T-helper 2 cell (primary cell): Measurements from ENCODE around the gene CSTF3.
"Not testable (repeated sequence)": the region's sequence is repeated elsewhere in the genome, so short reads cannot be mapped to it uniquely, and the experiment has no call there.

Experiments
- DNase-seq, 5 experiments: peaks; one replicate each; pipeline versions ENCODE4 v3.0.0 to v3.0.0-alpha.2; 2012 to 2022
- total RNA-seq, 2 donors: gene quantifications; one replicate each; lab custom pipeline; 2026; lab: John Stamatoyannopoulos, UW

CSTF3 gene
- 10.3 to 21.6 reads per million in 2 donors for total RNA-seq

DNA sequence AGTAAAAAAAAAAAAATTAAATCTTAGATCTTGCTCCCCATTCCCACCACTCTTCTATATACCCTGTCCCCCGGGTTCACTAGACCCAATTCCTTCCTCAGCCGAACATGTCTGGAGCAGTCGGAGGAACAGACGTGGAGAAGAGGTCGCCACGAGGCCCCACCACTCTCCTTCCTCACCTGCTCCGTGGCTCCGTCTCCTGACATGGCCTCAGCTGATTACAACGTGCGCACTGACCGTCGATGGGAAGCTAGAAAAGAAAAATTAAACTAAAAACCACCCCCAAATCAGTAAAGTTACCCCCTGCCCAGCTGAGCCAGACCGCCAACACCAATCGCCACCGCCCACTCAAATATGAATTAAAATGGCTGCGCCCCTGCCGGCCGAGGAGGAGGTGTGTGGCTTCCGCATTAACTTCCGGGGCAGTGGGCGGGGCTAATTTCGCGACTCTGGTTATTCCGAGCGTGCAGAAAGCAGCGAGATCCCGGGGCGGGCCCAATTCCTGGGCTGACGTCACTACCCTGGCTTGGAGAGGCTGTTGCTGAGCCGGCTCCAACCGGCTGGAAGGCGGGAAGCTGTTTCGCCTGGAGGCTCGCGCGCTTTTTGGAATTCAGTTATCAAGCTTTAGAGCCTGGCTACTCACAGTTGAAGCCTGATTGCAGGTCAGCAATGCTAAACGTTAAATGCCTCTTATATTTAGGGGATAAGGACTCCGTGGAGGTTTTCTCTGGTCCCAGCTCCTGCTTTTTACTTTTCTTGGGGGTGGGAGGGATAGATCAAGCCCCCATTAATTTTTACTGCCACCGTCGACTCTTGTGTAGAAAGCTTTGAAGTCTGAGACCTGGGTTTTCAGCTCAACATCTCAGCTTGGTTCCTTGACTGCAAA is at the start of gene CSTF3:
Gene CSTF3, minus strand, starts transcription at position 361 of the 886 bp plus-strand sequence. Its CDS starts 155 bp downstream, at position 206.
- peak; percentile 89 to 95 (median 94) for DNase-seq

DNA sequence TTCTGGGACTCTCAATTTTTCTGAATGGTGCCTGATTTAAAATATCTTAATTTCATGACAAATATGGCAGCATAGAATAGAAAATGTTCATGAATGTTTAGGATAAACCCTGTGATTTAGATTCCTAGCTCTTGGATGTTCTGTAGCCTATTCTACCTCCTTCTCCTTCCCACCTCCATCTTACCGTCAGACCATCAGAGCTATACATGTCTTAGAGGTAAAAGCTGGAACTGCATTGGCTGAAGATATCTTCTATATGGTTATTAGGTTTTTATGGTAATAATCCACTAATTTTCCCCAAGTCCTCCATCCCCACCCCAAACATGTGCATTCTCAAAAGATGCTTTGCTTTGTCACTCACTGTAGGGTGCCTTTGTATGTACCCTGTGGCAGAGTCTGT is 46.9 kb upstream of the CSTF3 start:
- no peak for DNase-seq

DNA sequence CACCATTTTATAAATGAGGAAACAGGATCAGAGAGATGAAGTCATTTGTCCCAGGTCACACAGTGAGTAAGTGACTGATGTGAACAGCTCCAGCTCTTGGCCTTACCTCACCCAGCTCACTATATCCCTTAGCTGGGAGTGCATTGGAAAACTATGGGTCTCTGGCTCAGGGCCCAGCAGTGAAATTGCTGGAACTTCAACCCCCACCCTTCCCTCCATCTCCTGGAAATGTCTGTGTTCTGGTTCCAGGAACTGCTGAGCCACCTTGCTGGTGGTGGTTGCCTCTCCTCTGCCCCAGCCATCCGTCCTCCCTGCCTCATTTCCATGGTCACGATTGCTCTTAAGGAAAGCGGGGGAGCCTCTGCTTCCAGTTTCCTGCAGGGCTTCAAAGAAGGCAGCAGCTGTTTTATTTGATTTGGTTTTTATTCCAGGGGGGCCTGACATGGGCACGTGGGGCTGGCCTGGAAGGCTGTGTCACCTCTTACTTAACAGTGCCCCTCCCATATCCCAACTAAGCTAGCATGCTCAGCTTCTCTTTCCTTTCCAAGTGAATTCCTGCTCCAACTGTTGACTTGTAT is 46.2 kb upstream of the CSTF3 start:
- DNase-seq = no peak

DNA sequence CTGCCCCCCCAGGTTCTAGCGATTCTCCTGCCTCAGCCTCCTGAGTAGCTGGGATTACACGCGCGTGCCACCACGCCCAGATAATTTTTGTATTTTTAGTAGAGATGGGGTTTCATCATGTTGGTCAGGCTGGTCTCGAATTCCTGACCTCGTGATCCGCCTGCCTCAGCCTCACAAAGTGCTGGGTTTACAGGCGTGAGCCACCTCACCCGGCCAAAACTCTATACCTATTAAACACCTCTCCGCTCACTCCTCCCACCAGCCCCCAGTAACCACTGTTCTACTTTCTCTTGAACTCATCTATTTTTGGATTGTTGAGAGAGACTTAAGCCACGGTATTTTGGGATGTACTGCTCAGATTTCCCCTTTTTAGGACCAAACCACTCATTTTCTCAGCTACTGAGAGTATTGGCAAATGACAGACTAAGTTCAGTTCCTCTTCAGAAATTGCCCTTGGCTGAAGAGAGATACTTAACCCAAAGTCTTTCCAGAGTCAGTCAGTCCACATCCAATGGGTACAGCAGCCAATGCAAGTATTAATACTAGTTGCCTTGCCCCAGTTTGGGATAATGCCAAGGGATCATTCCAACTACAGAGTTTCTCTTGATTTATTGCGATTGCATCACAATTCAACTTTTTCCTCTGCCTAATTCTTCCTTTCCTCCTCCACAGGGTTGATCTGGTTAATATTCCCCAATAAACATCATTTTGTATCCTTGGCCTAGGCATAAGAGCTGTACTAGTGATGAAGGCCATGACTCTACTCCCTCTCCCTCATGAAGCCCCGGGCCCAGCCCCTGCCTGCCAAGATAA is 36.8 kb upstream of the CSTF3 start:
- no peak for DNase-seq

DNA sequence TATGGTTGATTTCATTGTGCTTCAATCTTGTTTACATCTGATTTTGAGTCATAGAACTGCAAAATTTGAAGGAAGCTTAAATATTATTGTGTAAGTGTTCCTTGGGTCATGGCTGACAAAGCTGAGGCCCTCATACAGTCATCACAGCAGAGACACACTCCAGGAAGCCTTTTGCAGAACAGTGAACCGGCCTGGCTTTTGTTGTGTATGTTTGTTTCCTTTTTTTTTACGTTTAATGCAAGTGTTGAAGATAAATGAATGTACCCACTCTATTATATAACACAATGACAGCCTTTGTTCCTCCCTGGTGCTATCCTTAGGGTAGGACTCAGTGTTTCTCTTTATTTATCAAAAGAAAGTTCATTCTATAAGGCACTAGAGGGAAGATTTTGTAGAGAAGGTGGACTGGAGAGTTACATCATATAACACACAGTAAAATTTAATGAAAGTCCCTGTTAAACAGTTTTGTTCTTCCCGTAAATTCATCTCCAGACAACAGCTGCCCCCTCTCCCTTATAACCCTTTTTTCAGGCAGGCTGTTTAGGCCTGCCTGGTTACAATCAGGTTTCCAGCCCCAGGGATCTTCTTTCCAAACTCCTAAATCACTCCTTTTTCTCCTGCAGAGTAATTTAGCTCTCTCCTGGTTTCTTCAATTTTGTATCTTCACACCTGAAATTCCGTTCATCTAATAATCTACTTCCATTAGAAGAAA is 34.3 kb upstream of the CSTF3 start:
- no peak for DNase-seq

DNA sequence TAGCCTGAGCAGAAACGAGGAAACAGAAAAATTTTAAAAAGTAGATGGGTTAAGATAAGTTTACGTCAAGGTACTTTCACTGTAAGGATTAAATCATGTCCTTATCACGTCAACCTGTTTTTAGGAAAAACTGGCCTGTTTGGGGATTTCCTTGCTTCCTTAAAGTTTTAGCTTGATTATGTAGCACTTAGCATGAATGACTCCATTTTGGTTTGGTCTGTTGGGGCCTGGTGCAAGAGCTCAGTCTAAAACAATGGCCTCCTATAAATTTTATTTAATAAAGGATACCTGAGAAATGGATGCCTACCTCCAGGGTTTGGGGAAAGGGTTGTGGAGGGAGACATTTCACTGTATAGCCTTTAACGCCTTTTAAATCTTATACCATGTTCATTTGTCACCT is 33.2 kb upstream of the CSTF3 start:
- DNase-seq = no peak

DNA sequence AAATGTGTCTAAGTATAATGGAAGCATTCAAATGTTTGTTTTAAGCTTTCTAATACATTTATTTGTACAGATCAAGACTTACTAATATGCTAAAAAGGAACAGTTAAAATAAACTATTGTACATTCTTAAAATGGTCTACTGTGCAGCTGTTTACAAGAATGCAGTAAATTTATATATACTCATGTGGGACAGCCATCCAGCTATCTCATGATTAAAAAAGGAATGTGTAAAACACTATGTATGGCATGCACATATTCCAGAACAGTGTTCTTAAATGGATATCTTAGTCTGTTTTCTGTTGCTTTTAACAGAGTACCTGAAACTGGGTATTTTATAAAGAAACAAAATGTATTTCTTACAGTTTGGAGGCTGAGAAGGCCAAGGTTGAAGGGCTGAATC is 30.2 kb upstream of the CSTF3 start:
- DNase-seq = no peak

DNA sequence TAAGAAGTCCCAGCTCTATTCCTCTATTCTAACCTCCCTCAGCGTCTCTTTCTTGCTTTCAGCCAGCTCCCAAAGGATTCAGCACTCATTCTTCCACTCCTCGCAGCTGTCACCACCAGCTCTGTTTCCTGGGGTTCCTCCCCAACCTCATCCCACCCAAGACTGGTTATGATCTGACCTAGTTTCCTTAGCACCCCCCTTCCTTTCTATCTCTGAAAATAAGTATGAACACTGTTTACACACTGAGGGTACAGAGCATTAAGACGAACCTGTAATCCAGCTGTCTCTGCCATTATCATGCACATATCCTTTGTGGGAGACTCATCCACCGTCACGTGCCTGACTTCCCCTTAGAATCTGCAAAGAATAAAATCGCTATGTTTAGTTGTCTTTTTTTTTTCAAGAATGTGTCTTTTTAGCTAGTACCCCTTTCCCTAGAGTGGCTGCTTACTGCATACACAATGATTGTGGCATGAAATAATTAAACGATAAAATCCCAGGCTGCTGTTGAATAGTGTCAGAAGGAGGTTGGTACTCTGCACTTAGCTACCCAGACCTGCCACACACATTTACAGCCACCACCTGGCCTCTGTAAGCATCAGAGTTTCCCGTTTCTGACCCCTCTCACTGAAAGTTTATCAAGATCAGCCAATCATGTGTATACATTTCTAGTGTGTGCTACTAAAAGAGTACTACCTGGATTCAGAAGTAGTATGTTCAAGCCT is 26.9 kb upstream of the CSTF3 start:
- DNase-seq = no peak

DNA sequence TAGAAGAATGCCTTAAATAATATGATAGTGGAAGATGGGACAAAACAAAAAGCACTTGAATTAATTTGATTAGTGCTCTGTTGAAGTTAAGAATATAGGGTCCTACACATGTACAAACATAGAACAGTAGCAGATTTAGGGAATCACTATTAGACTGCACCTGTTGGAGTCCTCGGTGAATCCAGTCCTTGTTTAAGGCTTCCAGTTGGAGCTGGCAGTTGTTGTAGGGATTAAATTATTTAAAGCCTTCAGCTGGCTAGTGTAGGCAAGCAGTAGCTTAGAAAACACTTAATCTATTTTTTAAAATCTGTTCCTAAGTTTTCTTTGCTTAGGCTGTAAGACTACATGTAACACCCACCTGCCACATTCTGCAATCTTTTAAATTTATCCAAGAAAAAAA is 24.5 kb upstream of the CSTF3 start:
- no peak for DNase-seq

DNA sequence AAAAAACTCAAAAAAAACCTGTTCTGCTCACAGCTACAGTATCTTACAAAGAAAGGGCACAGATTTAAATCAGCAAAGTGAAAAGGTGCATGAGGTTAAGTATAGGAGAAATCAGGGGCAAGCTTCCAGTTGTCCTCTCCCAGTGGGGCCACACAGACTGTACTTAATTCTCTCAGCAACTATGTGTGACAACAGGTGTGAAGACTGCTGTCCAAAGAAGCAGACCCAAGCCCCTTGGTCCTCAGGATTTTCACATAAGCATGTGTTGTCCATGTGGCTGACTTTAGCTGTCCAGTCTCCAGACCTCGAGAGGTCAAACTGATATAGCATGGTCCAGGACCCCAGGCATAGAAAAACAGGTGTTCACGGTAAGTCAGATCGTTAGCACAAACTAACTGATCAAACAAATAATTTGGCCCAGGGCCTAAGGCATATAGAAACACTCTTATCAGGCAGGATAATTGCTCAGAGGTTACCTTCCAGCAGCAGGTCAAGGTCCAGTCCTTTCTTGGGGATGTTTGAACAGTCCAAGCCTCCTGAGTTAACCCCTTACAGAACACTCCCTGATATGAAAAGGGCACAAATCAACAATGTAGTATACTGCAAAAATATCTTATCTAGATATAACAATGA is 21.1 kb upstream of the CSTF3 start:
- DNase-seq = no peak

DNA sequence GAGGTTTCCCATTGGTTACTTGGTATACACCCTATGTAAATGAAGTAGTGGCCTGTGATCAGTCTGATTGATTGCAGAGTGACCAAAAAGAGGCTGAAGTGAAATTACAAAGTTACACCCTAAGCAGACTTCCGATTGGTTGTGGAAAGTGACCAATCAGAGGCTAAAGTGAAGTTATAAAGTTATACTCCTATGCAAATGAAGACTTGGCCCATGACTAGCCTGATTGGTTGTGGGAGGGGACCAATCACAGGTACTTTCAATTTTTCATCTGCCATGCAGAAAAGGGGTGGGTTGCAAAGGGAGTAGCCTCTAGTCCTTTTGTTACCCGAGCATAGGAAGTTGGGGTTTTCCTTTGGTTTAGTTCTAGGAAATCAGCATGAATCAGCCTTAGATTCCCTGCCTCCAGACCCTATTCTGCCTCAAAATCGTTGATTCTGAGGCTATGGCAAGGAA is 18.1 kb upstream of the CSTF3 start:
- peak in 1 of 5 experiments; percentile 32 for DNase-seq

DNA sequence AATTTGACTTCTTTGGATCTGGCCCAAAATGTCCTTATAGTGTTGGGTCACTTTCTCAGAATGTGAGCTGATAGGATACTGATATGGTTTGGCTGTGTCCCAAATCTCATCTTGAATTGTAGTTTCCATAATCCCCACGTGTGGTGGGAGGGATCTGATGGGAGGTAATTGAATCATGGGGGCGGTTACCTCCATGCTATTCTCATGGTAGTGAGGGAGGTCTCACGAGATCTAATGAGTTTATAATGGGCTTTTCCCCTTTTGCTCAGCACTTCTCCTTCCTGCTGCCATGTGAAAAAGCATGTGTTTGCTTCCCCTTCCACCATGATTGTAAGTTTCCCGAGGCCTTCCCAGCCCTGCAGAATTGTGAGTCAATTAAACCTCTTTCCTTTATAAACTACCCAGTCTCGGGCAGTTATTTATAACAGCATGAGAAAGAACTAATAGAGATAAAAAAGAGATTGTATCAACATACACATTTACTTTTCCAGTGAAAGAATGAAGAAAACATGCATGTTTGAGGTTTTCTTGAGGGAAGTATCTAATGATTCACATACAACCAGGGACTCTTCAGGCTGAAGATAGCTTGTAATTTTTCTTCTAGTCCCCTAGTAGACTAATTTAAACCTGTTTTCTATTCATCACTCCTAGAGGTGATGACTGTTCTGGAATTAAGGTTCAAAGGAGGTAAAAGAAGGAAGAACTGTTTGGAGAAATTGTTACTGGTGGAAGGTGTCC is 17.3 kb upstream of the CSTF3 start:
- DNase-seq = no peak

DNA sequence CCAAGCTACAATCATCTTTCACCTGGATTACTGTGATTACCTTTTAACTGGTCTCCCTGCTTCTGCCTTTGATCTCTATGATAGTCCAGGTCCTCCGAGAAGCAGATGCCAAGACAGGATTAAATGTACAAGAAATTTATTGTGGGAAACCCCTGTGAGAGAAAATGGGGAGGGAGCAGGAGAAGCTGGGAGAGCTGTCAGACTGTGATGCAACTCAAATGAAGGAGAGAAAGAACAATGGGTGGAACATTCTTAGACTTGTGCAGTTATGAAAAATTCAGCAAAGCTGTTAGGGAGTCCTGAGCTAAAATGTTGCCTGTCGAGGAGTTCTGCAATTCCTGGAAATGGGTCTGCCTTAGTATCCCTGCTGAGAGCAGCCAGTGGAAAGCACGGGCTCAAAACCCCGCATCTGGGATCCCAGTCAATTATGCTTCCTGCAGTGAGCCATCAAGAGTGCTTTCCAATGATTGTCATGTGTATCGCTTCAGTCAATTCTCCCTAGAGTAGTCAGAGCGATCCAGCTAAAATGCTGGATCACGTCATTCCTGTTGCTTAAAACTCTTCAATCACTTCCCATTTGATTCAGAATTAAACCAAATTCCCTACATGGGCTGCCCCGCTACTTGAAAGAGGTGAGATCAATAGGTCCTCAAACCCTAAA is 16.5 kb upstream of the CSTF3 start:
- no peak for DNase-seq

DNA sequence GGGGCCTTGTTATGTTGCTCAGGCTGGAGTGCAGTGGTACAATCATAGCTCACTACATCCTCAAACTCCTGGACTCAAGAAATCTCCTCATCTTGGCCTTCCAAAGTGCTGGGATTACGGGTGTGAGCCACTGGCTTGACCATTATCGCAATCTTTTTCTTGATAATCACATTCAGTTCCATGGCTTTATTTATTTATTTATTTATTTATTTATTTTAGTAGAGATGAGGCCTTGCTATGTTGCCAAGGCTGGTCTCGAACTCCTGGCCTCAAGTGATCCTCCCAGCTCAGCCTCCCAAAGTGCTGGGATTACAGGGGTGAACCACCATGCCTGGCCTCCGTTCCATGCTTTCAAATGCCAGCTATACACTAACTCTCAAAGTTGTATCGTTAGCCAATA is 15.5 kb upstream of the CSTF3 start:
- not testable (repeated sequence) for DNase-seq

DNA sequence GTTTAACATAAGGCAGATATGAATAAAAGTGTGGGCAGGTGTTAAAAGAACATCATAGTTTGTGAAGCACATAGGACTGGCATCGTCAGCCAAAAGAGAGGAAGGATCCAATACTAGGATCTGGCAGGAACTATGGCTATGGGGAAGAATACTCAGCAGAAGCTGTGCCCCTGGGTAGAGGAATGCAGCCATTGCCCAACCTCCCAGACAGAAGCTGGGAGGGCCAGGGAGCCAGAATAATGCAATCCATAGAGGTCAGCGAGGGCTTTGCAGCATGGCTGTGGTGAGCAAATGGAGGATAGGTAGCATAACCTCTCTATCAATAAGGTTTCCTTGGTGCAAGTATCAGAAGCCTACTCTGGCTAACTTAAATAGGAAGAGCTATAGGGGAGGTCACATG is 11.7 kb upstream of the CSTF3 start:
- DNase-seq = no peak

DNA sequence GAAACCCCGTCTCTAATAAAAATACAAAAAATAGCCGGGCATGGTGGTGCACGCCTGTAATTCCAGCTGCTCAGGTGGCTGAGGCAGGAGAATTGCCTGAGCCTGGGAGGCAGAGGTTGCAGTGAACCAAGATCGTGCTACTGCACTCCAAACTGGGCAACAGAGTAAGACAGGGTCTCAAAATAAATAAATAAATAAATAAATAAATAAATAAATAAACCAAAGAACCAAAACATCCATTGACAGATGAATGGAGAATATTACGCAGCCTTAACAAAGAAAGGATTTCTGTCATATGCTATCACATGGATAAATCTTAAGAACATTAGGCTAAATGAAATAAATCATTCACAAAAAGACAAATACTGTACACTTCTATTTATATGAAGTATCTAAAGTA is 11.1 kb upstream of the CSTF3 start:
- DNase-seq = no peak

DNA sequence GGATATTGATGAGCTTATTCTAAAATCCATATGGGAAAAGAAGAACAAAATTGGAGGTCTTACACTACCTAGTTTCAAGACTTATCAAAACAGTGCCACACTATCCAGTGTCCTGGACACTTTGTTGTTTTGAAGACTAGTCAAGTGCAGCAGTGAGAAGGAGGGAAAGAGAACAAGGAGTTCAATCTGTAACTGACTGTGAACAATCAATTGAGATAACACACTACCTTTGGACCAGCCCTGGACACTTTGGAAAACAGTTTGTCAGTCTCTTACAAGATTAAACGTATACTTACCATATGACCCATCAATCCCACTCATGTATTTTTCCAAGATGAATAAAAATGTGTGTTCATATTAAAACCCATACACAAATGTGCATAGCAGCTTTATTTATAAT is 10.0 kb upstream of the CSTF3 start:
- DNase-seq = no peak

DNA sequence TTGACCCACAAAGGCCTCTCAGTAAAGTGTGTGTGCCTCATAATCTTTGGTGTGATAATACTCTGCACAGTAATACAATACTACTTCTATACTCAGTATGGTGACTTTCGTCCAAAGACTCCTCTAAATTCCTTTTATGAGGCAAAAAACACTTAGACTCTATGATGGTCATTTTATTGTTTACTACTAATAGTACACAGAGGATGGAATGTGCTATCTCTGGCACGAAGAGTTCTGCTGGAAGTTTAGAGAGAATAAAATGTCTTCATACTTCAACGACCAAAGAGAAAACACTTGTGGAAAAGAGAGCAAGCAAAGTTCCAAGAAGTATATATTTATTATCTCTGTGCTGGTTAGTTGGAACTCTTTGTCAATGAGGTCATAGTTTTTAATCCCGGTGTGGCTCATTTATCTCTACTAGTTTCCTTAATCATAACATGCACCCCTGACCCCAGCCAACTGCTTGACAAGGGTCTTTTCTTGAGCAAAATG is 7.5 kb upstream of the CSTF3 start:
- no peak for DNase-seq

DNA sequence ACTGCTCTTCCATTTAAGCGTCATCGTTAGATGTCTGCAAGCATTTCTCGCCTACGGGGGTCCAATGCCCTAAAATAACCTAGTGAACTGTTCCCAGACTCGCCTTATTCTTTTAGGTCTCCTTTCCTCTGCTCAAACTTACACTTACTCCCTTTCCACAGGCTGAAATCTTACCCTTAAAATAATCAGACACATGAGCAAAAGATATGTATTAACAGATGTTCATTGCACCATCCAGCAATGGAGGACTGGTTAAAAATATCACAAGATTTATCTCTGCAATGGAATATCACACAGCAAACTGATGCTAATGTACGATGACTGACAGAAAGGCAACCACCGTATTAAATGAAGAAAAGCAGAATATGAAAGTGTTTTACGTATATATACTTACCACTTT is 1.6 kb upstream of the CSTF3 start:
- no peak for DNase-seq

DNA sequence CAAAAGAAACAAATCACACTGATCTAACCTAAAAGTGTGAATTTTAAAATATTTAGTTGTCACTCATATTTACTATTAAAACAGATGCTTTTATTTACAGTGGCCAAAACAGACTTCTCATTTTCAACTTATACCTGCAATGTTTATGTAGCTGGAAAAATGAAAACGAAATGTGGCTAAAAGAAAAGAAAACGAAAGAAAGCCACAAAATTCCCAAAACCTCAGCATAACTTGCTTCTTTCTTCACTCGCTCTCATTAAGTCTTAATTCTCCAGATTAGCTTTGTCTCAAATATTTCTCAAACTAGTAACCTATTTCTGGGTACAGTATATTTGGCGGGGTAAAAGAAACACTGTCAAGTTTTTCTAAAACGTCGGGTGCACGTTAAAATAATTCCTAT is 693 bp downstream of the CSTF3 start:
- DNase-seq = no peak
